ENCODE data around the gene FRMPD1.

FRMPD1 gene

DNA sequence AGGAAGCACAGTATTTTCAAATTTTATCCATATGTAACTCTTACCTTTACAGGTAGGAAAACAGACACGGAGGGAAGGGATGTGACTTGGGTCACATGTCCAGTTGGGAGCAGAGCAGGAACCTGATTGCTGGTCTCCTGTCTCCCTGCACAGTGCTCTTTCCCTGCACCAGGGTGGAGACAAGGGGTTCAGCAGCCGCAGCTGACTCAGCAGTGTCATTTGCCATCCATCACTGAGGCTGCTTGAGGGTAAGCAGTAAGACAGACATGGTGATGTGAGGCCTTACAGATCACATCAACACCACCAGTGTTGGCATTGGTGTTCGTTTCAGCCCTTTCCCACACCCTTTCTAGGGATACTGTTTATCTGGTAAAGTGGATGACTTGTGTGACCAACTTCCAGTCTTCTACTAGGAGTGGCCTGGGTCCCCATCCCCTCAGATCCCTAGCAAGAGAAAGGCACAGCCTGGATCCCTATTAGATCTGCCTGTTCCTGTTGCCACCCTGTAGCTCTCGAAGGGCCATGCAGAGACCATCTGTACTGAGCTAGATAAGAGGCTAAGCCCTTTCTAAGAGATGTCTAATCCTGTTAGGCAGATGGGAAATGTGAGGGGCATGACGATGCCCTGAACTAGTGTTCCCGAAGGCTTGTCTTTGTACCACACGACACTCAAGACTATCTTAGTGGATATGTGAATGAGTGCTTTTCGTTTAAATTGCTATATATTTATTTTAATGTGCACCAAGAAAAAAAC, 29.1 kb downstream of the FRMPD1 start:
- no peak for DNase-seq

- DNase-seq = no peak
These were observed 32.2 kb downstream of the FRMPD1 start for GRCh38 chr9:37682951-37683350.

GRCh38 chr9:37683531-37684371, 33.0 kb downstream of the FRMPD1 start:
- no peak for DNase-seq

GRCh38 chr9:37692622-37693221, 42.0 kb downstream of the FRMPD1 start:
- DNase-seq = no peak

GRCh38 chr9:37693260-37693659, 42.5 kb downstream of the FRMPD1 start:
- no peak for DNase-seq

GRCh38 chr9:37694355-37694754, 43.6 kb downstream of the FRMPD1 start:
- no peak for DNase-seq

GRCh38 chr9:37696528-37696927, 45.8 kb downstream of the FRMPD1 start:
- DNase-seq = no peak

DNA sequence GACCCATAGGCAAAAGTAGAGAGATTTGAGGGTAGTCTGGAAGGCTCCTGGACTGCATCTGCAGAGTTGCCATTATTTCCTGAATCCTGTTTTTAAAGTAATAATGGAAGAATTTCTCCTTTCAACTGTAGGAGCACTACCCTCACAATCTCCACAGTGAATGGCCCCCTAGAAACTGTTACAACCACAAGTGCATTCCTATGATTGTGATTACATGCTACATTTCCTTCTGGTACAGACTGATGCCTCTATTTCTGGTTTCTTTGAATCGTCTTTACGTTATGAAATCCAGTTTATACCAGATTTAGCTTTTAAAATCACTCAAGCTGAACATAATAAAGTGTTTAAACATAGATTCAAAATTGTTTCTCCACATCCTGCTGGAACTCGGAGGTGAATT, 49.4 kb downstream of the FRMPD1 start:
- no peak for DNase-seq

- no peak for DNase-seq
These were observed 50.1 kb downstream of the FRMPD1 start for GRCh38 chr9:37700900-37701299.

DNA sequence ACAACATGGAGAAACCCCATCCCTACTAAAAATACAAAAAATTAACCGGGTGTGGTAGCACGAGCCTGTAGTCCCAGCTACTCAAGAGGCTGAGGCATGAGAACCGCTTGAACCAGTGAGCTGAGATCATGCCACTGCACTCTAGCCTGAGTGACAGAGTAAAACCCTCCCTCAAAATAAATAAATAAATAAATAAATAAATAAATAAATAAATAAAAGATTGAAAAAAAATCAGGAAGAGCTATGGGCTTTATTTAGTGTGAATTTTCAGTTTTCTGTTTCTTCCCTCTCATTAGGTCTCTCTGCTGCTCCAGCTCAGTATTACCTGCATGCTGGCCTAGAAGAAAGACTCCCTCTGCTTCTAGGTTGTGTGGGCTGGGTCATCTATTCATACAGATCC, 55.0 kb downstream of the FRMPD1 start:
- no peak for DNase-seq

DNA sequence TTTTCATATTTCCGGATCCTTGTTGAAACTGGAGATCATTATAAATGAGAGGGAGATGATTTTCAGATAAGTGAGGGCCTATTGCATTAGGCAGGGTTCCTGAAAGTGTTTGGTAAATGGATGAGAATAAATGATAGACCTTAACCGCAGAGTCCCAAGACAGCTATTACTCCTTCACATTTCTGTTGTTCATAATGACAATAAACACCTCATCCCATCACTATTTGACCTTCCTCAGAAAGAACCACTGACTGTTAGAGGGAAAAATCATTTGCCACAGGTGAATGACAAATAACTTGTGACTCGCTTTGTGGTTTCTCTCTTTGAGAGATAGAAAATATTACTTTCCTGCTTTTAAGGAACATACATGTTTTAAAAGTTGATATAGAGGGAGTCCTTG, 55.5 kb downstream of the FRMPD1 start:
- no peak for DNase-seq

DNA sequence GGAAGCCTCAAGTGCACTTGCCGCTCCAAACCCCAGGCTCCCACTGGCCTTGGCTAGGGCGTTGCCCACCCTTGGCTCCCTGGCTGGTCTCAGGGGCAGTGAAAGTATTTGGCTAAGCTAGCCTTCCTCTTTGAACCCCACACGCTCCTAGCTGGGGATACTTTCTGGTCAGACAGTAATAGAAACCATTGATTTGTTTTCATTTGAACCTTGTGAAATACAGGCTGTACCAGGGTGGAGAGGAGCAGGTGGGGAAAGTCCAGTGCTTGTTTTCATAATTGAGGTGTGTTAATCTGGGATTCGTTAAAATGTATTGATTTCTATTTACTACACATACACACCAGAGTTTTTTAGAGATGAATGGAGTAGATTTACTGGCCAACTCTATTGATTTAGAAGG, 57.0 kb downstream of the FRMPD1 start:
- DNase-seq = no peak

- DNase-seq = no peak
These were observed 59.3 kb downstream of the FRMPD1 start for GRCh38 chr9:37710046-37710445.

GRCh38 chr9:37715260-37715659, 64.5 kb downstream of the FRMPD1 start:
- DNase-seq = no peak

GRCh38 chr9:37715991-37716505, 65.3 kb downstream of the FRMPD1 start:
- no peak for DNase-seq

DNA sequence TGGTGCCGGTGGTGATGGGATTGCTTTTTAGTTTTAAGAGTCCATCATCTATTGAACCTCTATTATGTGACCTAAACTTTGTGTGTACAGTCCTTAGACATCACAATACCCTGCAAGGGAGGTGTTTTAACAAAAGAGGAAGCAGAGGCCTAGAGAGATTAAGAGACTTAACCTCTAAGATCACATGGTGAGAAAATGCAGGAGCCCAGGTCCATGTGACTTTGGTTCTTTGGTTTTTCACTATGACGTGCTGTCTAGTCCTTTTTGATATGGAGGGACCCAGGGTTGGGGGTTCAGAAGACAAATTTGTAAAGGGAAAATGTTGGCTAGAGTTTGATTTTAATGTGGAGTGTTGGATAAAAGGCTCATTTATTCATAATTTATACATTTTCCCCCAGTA, 68.8 kb downstream of the FRMPD1 start:
- no peak for DNase-seq

- no peak for DNase-seq
These were observed 76.3 kb downstream of the FRMPD1 start for GRCh38 chr9:37727013-37727412.

DNA sequence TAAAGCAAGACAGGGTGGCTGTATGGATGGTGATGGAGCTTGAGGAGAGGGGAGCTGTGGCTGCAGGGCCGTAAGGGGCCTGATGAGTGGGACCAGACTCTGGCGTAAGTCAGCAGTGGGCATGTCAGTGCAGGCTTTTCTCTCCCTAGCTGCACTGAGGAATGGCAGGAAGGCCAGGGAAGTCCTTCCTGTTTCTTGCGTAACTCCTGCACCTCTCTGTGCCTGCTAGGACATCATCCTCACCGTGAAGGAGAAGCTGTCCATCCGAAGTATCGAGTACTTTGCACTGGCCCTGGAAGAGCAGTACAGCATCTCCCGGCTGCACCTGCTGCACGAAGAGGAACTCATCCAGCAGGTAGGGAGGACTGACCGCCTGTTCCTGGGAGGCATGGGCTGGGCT, 78.7 kb downstream of the FRMPD1 start:
- no peak for DNase-seq

GRCh38 chr9:37730256-37730655, 79.5 kb downstream of the FRMPD1 start:
- DNase-seq = no peak

DNA sequence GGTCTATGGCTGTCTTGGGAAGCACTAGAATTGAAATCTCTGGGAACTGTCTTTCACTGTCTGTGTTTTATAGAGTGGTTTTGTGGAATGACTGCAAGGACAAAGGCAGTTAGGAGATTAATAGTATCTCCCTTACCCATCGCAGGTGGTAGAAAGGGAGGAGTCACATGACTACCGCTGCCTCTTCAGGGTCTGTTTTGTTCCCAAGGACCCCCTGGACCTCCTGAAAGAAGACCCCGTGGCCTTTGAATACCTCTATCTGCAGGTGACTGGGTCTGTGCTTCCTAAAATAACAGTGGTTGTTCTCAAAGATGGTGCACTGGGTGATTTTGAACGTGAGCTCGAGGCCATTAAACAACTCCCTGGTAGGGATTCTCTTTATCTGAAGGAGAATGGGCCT, 80.1 kb downstream of the FRMPD1 start:
- no peak for DNase-seq

- DNase-seq = no peak
These were observed 81.5 kb downstream of the FRMPD1 start for GRCh38 chr9:37732086-37732741.

GRCh38 chr9:37732952-37733351, 82.2 kb downstream of the FRMPD1 start:
- DNase-seq = no peak

GRCh38 chr9:37739222-37739621, 88.5 kb downstream of the FRMPD1 start:
- DNase-seq = no peak

All from islet precursor cell (in vitro differentiated cells).